NOMO-1 treated with DMSO at 0.1 percent for 48 hours (cell line): ENCODE results near the gene SDCCAG8.

Experiments used
- DNase-seq: peaks from one replicate; lab custom pipeline; 2025; ENCODE audit not compliant: unreplicated experiment; lab: John Stamatoyannopoulos, UW

SDCCAG8 gene

DNA sequence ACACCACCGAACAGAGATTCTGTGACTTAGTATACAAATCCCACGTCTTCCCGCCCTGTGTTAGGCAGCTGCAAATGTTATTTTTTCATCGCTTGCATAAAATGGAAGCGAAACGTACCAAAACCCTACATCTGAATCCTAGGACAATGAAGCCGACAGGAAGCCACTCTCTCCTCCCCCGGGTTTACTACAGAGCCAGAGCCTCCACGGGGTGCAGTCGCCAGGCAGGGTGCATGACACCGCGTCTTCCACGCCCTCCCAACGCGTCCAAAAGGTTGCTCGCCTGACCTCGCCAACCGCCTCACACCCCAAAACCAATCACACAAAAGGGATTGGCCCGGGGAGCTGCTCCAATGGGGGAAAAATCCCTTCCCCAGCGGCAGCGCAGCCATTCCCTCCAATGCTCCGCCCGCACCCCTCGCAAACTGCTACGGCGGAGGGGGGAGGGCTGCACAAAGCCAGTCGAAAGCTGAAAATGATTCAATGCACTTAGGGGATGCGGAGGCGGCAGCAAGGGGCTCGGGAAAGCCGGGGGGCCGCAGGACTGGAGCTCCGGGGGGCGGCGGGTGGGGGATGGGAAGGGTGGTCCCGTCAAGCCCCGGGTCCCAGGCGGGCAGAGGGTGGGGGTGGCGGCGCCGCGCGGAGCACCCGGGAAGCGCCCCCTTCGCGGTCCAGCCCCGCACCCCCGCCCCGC lies 1.5 kb upstream of the SDCCAG8 start:
- peak; percentile 30 for DNase-seq

DNA sequence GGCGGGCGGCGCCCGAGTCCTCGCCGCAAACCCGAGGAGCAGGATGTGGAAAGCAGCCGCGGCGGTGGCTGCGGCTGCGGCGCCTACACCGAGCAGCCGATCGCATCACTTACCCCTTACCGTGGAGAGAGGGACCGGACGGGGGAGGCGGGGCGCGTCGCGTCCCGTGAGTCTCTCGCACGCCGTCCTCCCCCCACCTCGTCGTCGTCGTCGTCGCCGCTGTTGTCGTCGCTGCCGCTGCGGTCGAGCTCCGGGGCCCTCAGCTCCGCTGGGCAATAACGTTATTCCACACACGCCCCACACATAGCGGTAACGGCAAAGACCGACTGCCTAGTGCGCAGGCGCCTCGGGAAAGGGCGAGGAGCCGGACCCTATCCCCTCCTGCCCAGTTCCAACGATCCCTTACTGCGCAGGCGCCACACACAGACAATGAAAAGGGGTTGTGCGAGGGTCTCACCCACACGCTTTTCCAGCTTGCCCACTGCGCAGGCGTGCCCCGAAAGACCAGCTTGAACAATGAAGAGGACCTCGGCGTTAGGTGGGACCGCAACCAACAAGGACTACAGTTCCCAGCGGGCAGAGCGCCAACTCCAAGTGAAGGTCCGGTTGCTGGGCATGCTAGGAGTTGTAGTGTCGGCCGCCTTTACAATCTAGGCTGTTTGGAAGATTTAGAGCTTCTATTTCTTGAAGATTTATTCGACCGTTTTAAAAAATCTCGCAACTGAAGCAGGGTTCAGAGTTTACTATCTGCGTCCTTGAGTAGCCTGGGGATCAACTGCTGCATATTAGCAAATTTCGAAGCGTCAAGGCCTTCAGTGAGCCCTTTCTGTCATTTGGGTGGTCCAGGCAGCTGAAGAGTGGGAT lies 682 bp upstream of the SDCCAG8 start, which contains the start of gene CEP170:
TSS of gene CEP170 (minus strand) at position 355 of the 864 bp plus-strand sequence. CDS start 30,001 bp downstream, outside the sequence.
- peak; percentile 90 for DNase-seq

GRCh38 chr1:243256590-243256989 lies 749 bp downstream of the SDCCAG8 start:
- DNase-seq: no peak

DNA sequence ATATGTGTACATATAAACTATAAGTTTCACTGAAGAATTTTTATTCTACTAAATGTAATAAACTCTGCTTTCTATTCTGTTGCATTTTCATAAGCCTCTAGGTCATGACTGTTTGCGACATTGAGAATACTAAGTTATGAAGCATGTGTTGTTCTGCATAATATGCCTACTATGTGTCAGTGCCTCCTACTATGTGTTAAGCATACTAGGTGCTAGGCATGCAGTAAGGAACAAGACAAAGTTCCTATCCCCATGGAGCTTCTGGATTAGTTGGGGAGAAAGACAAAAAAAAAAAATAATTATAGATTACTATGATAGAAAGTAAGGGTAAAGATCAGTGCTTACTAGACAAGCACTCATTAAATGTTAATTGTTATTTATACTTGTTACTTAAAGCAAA lies 1.3 kb downstream of the SDCCAG8 start:
- DNase-seq: no peak

DNA sequence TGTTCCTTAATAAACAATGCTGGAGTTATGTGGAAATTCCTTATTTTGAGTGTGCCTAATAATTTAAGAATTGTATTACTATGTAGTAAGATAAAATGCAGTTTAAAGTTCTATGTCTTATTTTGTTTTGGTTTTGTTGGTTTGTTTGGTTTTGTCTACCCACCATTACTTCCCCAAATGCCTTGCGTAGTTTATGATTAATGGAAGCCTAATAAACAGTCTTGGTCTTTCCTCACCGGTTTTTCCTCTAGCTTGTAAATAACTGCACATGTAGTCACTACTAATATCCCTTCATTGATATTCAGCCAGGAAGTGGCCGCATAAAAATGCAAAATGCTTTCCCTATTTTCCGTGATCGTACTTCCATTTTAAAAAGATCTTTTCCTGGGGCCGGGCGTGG lies 2.9 kb downstream of the SDCCAG8 start:
- DNase-seq: no peak

DNA sequence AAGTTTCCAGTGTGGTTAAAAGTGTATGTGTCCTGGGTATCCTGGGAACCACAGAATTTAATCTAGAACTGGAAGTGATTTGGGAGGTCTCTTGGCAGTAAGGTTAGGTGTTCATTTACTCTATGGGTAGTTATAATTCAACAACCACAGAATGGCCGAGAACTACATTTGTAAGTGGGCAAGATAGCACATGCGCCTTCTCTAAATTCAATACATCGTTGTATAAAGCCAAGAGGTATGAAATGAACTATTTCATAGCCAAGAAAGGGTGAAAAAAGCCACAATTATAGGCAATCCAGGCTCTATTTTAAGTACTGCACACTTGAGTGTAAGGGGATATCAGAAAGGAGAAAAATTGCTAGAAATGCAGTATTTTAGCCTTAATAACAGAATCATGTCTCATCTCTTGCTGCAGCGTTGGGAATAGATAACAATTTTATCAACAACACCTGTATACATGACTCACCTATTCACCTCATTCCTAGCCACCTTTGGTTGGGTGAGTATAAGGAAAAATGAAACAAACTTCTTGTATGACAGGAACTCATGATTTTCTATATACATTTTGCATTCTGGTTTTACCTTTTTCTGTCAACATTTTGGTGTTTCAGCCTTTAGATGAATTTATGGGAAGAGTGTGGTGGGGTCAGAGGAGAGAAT lies 4.5 kb downstream of the SDCCAG8 start:
- DNase-seq: no peak

DNA sequence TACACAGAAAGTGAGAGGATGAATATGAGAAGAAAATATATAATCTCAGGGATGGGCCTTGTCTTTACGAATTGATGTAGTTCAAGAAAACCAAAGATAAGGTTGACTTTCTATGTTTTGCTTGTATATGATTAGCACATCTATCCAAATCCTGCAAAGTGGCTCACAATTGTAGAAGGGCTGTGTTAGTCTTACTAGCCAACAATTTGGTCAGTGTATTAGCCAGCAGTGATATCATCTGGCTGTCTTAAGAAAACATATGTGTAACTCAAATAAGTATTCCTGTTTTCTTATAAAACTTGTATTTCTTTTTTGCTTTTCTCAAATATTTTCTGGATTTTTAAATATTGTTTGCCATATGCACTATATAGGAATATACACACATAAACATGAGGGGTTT lies 5.5 kb downstream of the SDCCAG8 start:
- no peak for DNase-seq

DNA sequence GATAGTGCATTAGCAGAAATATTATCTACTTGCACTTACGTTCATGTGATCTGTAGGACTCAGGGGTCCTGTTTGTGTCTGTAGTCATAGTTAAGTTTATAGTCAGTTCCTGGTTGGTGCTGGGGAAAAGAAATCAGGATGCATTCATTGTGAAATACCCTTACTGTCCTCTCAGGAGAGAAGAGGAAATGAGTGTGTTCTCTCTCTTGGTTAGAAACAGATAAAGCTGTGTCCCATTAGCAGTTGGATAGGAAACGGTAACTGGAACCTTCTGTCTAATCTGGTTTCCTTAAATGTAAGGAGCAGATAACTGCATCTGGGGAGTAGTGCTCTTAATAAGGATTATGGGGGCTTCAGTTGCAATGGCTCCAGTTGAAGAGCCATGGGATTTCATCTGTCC lies 8.9 kb downstream of the SDCCAG8 start:
- peak; percentile 83 for DNase-seq

GRCh38 chr1:243266231-243266630 lies 10.4 kb downstream of the SDCCAG8 start:
- no peak for DNase-seq

DNA sequence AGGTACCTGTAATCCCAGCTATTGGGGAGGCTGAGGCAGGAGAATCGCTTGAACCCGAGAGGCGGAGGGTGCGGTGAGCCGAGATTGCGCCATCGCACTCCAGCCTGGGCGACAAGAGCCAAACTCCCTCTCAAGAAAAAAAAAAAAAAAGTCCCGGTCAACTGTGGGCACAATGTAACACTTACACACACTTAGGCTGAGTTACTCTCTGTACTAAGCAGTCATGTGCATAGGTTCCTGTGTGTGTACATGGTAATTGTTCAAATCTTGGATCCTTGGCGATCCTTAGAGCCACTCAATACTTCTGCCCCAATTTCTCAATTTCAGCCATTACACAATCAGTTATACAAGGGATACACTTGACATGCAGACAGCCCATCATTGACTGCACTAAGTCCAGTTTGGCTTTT lies 11.6 kb downstream of the SDCCAG8 start:
- peak; percentile 72 for DNase-seq

- DNase-seq: peak; percentile 87
These were observed 12.2 kb downstream of the SDCCAG8 start for GRCh38 chr1:243267914-243268653.

- no peak for DNase-seq
These were observed 13.1 kb downstream of the SDCCAG8 start for GRCh38 chr1:243268751-243269460.

GRCh38 chr1:243269461-243269801 lies 13.6 kb downstream of the SDCCAG8 start:
- no peak for DNase-seq

DNA sequence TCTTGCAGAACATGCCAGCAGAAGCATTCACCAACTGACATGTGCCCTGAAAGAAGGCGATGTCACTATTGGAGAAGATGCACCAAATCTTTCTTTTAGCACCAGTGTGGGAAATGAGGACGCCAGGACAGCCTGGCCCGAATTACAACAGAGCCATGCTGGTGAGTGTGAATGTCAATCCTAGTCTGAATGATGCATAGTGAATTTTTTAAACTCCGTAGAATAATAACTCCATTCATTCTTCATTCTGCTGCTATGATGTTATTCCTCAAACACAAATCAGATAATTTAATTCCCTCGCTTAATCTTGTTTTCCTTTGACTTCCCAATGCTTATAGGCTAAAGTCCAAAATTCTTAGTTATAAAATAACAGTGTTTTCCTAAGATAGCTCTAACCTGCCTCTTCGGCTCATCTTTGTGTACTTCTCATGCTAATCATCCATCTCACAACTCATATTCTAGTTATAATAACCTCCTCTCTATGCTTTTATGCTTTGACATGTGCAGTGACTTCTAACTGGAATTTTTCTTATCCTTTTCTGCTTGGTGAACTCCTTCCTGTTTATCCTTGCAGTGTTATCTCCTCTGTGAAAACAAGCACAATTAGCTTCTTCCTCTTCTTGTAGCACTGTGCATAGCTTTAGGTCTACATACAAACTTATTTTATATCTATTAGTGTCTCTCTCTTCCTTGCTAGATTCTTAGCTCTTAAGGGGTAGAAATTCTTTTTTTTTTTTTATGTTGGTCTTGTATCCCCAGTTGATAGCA lies 14.4 kb downstream of the SDCCAG8 start:
- DNase-seq: no peak

- DNase-seq: no peak
These were observed 16.2 kb downstream of the SDCCAG8 start for GRCh38 chr1:243271996-243272395.

DNA sequence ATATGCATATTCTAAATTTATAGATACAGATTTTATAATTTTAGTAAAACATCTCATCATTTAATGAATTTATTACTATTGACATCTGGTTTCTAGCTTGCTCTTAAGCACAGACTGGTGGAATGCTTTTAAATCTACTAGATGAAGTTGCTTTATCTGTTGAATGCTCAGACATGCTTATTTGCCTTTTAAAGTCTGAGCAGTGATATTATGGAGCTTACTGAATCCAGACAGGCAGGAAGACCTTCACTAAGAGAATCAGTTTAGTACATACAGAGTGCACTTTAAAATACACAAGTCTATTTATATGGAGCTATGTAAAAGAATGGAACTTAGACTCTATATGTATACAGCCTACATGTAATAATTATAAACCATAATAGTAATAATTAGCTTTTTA lies 16.6 kb downstream of the SDCCAG8 start:
- DNase-seq: no peak

DNA sequence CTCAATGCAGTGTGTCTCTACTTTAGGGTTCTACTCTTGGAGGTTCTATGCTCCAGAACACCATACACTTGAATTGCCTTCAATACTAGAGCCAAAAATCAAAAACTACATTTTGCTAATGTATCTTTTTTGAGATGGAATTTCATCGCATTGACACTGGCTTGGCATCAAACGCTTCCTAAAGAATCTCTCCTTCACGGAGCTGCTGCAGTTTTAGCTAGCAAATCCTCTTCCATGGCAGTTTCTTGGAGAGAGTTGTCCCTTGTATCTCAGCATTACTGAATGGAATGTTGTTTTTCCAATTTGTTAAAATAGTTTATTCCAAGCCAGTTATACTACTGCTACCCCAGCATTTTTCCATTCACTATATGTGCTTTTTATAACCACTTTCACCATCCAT lies 17.7 kb downstream of the SDCCAG8 start:
- DNase-seq: no peak

GRCh38 chr1:243273945-243274344 lies 18.1 kb downstream of the SDCCAG8 start:
- no peak for DNase-seq

DNA sequence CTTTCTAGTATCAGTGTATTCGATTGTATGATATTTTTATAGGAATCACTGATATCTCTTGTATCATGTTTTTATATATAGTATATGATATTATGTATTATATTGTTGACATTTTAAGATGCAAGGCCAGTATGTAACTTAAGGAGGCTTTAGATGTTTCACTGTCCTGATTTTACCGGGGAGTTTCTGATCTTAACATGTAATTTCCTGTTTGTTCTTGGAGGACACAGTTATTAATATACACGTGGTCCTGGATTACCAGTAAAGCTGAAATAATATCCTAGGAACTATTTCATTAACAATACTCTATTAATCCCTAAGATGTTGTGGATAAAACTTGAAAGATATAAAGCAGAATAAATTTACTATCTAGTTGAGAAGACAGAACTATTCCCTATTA lies 19.5 kb downstream of the SDCCAG8 start:
- no peak for DNase-seq
